Sigmoid colon (tissue), 4 donors: Measurements from ENCODE around the gene ATP6V0E1.

Experiments
- CTCF ChIP-seq, 4 experiments: fragments of 450-650 bp in 3 of 4; fragments of 200-600 bp in 1 of 4; IDR thresholded peaks; one replicate each; pipeline ENCODE4 v1.5.1; 2016 to 2019; ENCODE audit warnings: antibody characterized with exemption in 4 of 4, mild to moderate bottlenecking in 3 of 4, moderate library complexity in 2 of 4
- EP300 ChIP-seq, 4 donors: sonication (generic); formaldehyde crosslinking; IDR thresholded peaks; one replicate each; pipeline ENCODE4 v1.6.1; 2017; ENCODE audit warnings: antibody characterized with exemption in 4 of 4
- POLR2A ChIP-seq, 2 donors: fragments of 450-650 bp; IDR thresholded peaks; one replicate each; pipeline ENCODE4 v1.6.1; 2016; ENCODE audit warnings: antibody characterized with exemption in 2 of 2, mild to moderate bottlenecking in 2 of 2, moderate library complexity in 2 of 2
- POLR2AphosphoS5 ChIP-seq, 4 donors: sonication (generic); formaldehyde crosslinking; IDR thresholded peaks; one replicate each; pipeline ENCODE4 v1.6.1; 2017; ENCODE audit warnings: antibody characterized with exemption in 4 of 4

- no peak for TF ChIP-seq CTCF (IDR thresholded peaks at IDR 0.05)
- TF ChIP-seq POLR2A (IDR thresholded peaks at IDR 0.05): no peak
- TF ChIP-seq EP300 (IDR thresholded peaks at IDR 0.05): no peak
- no peak for TF ChIP-seq POLR2AphosphoS5 (IDR thresholded peaks at IDR 0.05)
Measured at GRCh38 chr5:173039188-173039587, 55.6 kb downstream of the ATP6V0E1 start.
